OCI-LY7 (cell line): ENCODE data around the gene FOXA2.
"Not testable (repeated sequence)": the region's sequence is repeated elsewhere in the genome, so short reads cannot be mapped to it uniquely, and the experiment has no call there.

ENCODE experiments used
- CTCF ChIP-seq: fragments of 200-600 bp; sonication (generic); conservative IDR thresholded peaks from 2 replicates; pipeline ENCODE4 v1.5.1; 2014; ENCODE audit warnings: mild to moderate bottlenecking, antibody characterized with exemption, low read length, moderate library complexity, mixed read lengths
- EZH2phosphoT487 ChIP-seq: fragments of 200-600 bp; sonication (generic); IDR thresholded peaks from 2 replicates; pipeline ENCODE4 v1.6.1; 2018; ENCODE audit warnings: low read depth, borderline replicate concordance, mild to moderate bottlenecking, mixed run types, antibody characterized with exemption, low read length, moderate library complexity, mixed read lengths

DNA sequence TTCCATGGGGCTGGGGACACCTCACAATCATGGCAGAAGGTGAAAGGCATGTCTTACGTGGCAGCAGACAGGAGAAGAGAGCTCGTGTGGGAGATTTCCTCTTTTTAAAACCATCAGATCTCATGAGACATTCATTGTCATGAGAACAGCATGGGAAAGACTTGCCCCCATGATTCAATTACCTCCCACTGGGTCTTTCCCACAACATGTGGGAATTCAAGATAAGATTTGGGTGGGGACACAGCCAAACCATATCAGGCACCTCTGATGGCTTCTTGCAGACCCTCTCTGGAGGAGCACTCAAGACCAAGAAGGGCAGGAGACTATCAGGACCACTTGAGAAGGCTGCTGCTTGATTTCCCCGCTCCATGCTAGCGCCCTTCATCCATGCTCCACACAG lies 33.9 kb downstream of the FOXA2 start:
- not testable (repeated sequence) for TF ChIP-seq EZH2phosphoT487, CTCF
